Cerebellar nuclear complex (tissue), 1 donor: ENCODE data around the gene C3orf20.

Experiments
- DNase-seq, 2 experiments: peaks; one replicate each; lab custom pipeline; 2025; lab: John Stamatoyannopoulos, UW

The C3orf20 gene

GRCh38 chr3:14775011-14775410, 100.1 kb downstream of the C3orf20 start:
- DNase-seq = no peak

DNA sequence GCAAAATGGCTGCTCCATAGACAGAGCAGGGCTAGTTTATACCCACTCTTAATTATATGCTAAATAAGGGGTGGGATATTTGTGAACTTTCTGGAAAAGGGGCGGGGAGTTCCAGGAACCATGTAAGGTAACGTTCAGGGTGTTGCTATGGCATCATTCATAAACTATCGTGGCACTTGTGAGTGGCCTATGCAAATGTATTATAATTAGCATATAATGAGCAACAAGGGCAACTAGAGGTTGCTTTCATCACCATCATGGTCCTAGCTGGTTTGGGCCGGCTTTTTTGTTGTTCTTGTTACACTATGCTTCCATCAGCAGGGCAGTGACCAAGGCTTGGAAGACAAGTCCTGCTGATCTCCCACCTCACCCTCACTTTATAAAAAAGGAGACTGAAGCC, 100.6 kb downstream of the C3orf20 start:
- DNase-seq = no peak

DNA sequence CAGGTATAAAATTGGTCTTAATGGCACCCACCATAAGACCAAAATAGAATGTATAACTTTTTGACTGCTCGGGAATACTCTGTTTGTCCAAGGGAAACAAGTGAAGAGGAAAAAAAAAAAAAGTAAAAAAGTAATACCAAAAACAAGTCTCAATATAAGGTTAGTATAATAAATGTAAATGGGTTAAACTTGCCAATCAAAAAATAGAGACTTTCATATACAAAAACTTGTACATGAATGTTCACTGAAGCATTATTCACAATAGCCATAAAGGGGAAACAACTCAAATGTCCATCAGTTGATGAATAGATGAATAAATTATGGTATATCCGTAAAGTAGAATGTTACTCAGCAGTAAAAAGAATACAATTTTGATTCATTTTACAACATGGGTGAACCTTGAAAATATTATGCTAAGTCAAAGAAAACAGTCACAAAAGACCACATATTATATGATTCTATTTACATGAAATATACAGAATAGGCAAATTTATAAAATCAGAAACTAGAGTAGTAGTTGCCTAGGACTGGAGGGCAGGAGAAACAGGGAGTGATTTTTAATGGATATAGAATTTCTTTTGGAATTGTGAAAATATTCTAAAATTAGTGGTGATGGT, 104.2 kb downstream of the C3orf20 start:
- no peak for DNase-seq

DNA sequence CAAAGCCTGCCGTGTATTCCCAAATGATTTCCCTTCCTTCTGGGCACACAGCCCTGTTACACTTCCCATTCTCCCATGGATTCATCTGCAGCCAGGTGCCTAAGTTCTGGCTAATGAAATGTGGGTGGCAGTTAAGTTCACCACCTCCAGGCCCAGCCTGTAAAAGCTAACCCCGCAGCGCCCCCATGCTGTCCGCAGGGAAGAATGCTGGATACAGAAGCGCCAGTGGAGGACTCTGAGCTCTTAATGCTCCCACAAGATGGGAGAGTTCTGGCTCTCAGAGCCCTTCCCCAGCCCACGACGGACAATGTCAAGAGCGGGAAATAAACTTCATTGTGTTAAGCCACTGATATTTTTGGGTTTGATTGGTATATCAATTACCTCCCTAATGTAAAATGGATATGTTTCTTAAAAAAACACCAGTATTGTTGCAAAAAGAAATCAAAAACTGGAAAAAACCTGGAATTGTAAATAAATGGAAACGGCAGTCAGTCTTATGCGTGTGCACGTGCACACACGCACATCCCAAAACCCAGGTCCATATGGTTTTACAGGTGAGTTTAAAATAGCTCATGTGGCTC, 106.1 kb downstream of the C3orf20 start:
- DNase-seq = no peak

DNA sequence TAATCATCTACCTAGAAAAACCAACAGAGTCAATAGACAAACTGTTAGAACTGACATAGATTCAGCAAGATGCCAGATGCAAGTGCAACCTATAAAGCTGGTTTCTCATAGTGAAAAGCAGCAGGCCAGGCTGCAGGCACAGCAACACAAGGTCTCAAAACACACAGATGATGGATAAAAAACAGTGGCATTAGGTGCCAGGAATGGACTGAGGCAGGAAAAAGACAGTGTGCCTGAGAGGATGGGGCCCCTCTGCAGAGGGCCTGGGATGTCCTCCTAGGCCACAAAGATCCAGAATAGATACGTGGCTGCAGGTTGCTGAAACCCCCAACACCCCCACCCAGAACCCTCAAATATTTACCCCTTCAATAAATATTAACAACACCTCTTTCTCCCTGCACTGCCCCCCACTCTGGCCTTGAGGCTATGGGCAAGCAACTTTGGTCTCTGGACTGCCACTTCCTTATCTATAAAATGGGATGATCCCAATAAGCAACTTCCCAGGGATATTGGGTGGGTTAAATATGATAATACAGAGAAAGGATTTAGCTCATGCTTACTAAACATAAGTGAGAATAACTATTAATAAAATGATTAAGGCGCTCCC, 108.6 kb downstream of the C3orf20 start:
- DNase-seq = no peak

DNA sequence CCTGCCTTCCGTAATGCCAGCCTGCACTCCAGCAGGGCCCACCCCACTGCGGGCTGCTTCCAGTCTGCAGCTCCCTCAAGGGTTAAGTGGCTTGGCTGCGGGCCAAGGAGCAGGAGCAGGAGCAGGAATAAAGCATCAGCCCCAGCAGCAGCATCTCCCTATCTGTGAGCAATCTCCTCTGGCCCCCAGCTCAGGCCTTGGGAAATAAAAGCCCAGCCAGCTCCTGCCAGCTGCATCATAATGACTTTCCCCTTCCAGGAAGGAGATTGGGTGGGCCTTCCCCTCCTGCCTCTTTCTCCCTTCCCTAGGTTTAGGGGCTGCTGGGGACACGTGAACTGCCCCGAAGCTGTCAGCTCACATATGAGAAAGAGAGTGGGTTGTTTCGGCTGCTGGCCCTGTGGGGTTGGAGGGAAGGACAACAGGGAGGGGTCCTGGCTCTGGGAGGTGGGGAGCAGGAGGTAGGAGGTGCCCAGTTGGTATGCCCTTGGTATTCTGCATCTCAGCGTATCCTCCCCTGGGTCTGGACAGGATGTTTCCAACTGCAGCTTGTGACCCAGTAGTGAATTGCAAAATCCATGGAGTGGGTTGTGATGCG, 109.2 kb downstream of the C3orf20 start:
- no peak for DNase-seq

- DNase-seq = no peak
These were observed 110.5 kb downstream of the C3orf20 start for GRCh38 chr3:14785207-14786155.

DNA sequence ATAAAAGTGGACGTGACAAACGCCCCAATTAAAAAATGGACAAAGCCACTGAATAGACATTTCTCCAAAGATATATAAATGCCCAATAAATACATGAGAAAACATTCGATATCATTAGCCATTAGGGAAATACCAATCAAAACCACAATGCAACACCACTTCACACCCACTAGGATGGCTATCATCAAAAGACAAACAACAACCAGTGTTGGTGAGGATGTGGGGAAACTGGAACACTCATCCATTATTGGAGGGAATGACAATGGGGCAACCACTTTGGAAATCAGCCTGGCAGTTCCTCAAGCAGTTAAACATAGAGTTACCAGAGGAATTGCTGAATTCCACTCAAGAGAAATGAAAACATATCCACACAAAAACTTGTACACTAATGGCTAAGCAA, 111.4 kb downstream of the C3orf20 start:
- DNase-seq = no peak

DNA sequence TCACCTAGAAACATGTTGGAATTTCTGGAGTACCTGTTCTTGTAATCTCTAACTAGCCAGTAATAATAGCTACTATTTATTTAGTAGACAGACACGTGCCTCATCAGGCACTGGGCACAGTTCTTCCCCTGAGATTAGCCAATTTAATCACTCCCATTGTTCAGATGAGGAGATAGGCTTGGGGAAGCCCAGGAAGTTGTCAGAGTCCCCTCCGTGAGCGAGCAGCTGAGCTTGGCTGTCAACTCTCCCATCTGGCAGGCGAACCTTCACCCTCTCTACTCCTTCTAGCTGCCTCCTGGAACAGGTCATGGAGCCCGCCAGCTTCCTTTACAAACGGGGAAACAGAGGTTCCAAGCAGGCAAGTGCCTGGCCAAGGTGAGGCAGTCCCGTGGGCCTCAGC, 112.7 kb downstream of the C3orf20 start:
- no peak for DNase-seq

GRCh38 chr3:14788644-14789043, 113.7 kb downstream of the C3orf20 start:
- DNase-seq = no peak

DNA sequence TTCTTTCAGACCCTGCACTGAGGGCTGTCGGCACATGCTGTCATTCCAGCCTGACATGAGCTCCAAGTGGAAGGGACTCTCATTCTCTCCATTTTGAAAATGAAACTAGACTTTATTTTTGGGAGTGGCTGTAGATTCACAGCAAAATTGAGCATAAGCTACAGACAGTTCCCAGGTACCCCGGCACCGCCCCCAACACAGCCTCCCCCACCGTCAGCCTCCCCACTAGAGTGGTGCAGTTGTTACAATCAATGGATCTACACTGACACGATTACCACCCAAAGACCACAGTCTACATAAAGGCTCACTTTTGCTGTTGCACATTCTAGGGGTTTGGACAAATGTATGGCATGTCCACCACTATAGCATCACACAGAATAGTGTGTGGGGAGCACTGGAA, 114.3 kb downstream of the C3orf20 start:
- no peak for DNase-seq

DNA sequence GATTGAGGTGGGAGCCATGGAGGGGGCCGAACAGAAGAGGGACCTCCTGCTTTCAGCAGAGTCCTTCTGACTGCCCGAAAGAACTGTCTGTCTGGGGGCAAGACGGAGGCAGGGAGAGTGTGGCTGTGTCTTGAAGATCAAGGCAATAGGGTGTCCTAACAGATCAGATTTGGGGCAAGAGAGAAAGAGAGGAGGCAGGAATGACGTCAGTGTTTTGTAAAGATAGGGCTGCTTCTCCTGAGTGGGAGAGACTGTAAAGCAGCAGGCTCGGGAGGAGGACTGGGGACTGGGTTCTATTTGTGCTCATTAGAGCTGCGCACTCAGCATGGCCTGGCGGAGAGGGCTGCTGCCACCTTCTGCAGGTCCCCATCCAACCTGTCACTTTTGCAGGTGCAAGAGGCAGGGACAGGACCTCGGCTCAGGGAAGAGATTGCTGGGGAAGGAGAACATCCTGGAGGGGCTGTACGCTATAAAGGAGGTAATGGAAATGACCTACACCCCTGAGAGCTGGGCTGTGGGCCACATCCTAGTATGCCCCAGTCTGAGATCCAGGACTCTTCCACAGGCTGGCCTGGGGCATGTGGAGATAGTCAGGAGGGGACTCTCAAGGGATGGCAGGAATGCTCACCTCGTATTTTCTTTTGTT, 114.8 kb downstream of the C3orf20 start:
- no peak for DNase-seq

DNA sequence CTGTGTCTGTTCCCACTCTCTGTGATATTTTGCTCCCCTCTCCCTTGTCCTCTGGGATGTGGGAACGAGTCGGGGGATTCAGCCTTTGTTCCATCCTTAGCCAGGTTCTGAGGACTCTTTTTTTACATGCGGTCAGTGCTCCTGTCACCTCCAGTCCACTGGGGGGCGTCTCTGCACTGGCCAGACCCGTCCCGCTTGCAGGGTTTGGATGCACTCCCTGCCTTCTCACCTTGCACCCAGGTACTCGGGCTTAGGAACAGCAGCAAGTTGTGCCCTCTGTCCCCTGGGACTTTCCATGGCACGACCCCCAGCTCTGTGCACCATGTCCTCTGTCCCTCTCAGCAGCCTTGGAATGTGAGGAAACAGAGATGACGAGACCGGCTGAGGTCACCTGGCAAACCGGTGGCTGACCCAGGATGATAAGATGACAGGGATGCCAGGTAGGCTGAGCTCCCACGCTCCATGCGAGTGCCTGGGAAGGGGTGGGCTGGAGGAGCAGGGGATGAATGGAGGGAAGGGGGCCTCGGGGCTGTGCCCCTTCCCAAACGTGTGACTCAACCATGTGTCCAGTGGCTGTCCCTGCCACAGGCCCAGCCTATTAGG, 116.5 kb downstream of the C3orf20 start:
- DNase-seq = no peak

DNA sequence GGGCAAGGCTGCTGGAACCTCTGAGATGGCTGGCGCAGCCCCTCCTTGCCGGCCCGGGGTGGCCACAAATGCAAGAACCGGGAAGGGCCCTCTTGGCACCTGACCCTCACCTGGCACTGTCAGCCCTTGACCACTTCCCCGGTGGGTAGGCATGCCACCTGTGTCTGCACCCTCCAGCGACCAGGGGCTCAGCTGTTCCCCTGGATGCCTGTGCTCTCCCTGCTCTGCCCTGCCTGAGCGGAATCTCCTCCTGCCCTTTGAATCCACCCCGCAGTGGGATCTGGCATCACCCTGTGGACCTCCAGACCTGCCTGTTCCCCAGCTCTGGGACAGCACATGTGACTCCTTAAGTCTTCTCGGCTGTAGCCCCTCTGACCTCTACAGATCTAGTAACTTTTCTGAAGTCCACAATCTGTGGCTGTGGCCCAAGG, 117.8 kb downstream of the C3orf20 start:
- DNase-seq = no peak

DNA sequence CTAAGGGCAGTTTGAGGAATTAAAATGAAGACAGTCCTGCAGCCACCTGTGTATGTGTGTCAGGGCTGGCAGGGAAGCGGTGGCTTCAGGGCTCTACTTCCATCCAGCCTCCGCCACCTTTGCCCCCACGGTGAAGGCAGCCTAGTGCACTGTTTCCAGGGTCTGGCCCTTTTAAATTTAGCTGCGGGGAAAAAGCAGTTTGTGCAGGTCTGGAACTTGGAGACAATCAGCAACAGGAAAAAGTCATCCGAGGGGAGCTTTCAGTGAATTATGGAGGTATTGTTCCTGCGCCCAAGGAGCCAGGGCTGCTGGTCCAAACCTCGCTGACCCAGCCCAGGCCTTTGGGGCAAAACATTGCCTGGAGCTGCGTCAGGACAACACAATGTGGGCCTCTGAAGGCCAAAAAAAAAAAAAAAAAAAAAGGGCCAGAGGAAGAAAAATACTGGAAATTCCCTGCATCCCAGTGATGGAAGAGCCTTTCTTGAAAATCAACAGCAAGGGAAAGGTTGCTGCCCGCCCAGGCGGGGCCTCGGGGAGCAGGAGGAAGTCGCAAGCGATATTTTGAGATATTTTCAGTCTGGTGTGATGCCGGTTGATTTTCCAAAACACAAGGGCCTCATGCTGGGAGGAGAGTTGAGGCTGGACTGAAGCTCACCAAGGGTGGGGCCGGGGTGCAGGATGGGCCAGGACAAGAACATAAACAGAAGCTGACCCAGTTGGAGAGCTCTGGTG, 118.4 kb downstream of the C3orf20 start:
- no peak for DNase-seq

- DNase-seq = no peak
These were observed 118.9 kb downstream of the C3orf20 start for GRCh38 chr3:14793858-14794234.

GRCh38 chr3:14794435-14794834, 119.5 kb downstream of the C3orf20 start:
- no peak for DNase-seq

DNA sequence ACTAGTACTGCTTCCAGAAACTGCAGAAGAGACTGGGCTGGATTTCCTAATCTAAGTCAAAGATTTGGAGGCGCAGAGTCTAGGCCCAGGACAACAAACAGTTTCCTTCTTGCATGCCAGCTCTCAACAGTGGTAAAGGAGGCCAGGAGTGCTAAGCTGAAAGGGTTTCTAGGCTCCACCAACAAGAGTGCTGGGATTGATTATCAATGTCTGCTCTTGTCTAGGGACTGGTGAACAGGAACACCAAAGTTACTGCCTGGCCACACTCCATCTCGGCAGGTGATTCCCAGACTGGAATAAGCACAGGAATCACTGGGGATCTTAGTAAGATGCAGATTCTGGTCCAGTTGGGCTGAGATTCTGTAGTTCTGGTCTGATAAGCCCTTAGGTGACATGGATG, 121.1 kb downstream of the C3orf20 start:
- DNase-seq = no peak

GRCh38 chr3:14796403-14797077, 121.6 kb downstream of the C3orf20 start:
- DNase-seq = no peak

- DNase-seq = no peak
These were observed 122.8 kb downstream of the C3orf20 start for GRCh38 chr3:14797731-14798130.
